NCI-H446 treated with DMSO at 0.1 percent for 48 hours (cell line): ENCODE results near the gene OR4F17.
"Not testable (repeated sequence)": the region's sequence is repeated elsewhere in the genome, so short reads cannot be mapped to it uniquely, and the experiment has no call there.

Experiments
- DNase-seq: peaks from one replicate; lab custom pipeline; 2025; lab: John Stamatoyannopoulos, UW

Gene OR4F17, protein sequence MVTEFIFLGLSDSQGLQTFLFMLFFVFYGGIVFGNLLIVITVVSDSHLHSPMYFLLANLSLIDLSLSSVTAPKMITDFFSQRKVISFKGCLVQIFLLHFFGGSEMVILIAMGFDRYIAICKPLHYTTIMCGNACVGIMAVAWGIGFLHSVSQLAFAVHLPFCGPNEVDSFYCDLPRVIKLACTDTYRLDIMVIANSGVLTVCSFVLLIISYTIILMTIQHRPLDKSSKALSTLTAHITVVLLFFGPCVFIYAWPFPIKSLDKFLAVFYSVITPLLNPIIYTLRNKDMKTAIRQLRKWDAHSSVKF

DNA sequence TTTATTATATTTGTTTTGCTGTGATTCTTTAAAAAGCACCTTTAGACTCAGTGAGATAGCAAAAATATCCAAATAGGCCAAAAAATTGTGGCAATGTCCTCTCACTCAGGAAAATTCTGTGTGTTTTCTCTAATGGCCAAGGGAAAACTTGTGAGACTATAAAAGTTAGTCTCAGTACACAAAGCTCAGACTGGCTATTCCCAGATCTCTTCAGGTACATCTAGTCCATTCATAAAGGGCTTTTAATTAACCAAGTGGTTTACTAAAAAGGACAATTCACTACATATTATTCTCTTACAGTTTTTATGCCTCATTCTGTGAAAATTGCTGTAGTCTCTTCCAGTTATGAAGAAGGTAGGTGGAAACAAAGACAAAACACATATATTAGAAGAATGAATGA lies at the start of gene OR4F17:
Gene OR4F17, plus strand, starts transcription at position 301 of the 400 bp plus-strand sequence. CDS start 3,575 bp downstream, outside the sequence.
- DNase-seq, result not testable (repeated sequence)

DNA sequence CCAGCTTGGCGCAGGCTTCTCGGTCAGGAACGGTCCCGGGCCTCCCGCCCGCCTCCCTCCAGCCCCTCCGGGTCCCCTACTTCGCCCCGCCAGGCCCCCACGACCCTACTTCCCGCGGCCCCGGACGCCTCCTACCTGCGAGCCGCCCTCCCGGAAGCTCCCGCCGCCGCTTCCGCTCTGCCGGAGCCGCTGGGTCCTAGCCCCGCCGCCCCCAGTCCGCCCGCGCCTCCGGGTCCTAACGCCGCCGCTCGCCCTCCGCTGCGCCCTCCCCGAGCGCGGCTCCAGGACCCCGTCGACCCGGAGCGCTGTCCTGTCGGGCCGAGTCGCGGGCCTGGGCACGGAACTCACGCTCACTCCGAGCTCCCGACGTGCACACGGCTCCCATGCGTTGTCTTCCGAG lies 36.1 kb upstream of the OR4F17 start:
- DNase-seq, result not testable (repeated sequence)

DNA sequence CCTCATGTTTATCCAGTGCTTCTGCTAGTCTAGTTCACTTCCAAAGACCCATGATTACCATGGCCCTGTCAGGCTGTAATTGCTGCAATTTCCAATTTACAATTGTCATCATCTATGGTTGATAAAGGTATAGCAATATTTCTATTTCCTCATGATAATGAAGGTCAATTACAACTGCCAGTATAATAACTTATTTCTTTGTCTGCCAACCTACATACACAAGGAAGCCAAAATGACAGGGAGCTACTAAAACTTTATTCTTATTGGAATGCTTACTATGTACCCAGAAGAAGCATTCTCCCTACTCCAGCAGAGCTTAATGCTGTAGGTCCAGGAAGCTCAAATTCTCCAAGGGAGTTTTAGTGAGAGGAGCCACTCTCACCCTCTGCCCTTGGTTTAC lies 24.0 kb upstream of the OR4F17 start:
- not testable (repeated sequence) for DNase-seq

DNA sequence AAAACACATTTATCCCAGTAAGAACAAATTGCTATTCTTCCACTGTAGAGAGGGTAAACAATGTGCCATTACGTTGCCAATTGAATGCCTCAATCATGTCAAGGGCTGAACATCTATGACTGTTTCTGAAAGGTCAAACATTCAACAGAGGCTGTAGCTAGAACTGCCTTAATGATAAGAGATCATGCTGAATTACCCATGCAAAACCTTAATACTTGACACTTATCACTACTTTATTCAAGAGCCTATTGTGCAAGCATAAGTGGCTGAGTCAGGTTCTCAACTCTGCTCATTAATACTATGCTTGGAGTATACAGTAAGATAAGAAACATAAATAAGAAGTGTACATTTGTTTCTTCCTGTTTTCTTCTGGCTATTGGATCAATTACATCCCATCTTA lies 23.3 kb upstream of the OR4F17 start:
- not testable (repeated sequence) for DNase-seq

DNA sequence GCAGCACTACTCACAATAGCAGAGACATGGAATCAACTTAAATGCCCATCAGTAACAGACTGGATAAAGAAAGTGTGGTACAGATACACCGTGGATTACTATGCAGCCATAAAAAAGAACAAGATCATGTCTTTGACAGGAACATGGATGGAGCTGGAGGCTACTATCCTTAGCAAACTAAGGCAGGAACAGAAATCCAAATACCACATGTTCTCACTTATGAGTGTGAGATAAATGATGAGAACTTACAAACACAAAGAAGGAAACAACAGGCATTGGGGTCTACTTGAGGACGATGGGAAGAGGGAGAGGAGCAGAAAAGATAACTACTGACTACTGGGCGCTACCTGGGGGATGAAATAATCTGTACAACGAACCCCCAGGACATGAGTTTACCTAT lies 16.2 kb upstream of the OR4F17 start:
- DNase-seq, result not testable (repeated sequence)

DNA sequence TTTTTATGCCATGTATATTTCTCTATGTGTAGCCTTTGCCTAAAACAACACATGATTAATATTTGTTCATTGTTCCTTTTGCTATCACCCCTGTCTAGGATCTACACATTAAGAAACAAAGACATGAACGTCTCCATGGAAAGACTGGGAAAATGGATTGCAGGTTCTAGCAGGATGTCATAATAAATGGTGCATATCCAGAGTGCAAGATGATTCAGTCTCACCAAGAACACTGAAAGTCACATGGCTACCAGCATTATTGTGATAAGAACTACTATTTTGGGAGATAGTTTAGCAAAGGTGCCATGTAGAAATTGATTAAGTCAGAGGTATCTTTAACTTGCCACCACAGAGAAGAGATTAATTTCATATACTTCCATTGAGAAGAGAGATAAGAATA lies 12.1 kb upstream of the OR4F17 start:
- DNase-seq, result not testable (repeated sequence)

DNA sequence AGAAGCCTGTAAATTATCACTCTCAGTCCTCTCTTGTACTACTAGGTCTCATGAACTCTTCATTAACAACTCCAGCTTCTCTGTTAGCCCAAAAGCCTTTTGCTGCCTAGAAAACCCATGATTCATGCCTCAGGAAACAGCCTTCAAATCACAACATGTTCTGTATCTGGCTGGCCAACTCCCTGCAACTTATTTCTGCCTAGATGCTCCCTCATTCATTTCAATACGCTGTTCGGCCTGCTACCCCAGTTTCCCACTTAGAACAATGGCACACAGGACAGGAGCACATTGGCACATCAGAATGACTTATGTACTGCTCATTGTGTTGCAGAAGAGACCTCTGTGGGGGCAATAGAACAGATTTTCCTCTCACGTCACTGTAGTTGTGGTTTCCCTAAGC lies 9.3 kb upstream of the OR4F17 start:
- not testable (repeated sequence) for DNase-seq

DNA sequence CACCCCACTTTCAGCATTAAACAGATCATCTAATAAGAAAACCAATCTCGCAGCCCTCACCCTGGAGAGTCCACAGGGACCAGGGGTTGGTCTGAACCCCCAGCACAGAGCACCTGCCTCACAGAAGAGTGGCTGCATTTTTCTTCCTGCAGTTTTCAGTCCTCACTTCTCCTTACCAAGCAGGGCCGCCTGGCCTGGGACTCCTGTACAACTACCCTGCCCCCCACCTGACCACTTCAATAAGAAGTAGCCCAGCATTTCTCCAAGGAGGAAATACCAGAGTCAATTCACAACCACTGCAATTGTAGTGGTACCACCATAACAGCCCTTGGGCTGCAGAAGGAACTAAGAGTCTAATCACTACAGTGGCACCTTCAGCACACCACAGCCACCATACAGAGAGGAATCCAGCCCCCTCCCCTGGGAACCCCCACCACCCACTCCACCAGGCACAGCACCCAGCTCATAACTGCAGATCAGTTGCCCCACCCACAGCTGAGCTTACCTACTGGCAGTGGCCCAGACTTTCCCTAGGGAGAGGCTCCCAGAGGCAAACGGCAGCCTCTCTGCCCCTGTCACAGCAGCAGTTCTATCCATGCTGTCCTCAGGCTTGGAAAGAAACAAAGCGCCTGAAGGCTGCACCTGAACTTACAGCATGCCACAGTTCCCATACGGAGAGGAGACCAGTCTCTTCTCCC lies 13.7 kb downstream of the OR4F17 start:
- DNase-seq, result not testable (repeated sequence)
